Epithelial cell of prostate (primary cell): ENCODE results near the gene SIPA1.
"Not testable (repeated sequence)": the region's sequence is repeated elsewhere in the genome, so short reads cannot be mapped to it uniquely, and the experiment has no call there.

Source experiments
- DNase-seq: peaks from one replicate; pipeline ENCODE4 v3.0.0-alpha.2; 2011; ENCODE audit warnings: low read depth, low spot score
- H3K27ac ChIP-seq: fragments of 450-650 bp; 2 replicates; pipeline ENCODE4 v1.5.1; 2017; ENCODE audit warnings: mild to moderate bottlenecking

SIPA1 gene

DNA sequence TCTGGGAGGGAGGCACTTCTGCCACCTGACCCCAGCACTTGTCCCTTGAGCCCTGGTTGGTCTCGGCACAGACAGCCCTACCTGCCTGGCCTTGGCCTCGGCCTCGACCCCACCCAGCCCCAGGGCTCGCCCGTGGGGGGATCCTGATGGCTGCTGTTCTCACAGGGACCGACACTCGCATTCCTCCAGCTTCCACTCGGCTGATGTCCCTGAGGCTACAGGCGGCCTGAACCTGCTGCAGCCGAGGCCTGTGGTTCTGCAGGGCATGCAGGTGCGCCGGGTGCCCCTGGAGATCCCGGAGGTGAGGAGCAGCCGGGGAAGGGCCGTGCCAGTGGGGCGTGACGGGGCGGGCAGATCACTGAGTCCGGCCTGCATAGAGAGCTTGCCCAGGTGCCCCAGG, 17.2 kb upstream of the SIPA1 start:
- no peak overlapping the region for H3K27ac ChIP-seq
- DNase-seq = no peak

DNA sequence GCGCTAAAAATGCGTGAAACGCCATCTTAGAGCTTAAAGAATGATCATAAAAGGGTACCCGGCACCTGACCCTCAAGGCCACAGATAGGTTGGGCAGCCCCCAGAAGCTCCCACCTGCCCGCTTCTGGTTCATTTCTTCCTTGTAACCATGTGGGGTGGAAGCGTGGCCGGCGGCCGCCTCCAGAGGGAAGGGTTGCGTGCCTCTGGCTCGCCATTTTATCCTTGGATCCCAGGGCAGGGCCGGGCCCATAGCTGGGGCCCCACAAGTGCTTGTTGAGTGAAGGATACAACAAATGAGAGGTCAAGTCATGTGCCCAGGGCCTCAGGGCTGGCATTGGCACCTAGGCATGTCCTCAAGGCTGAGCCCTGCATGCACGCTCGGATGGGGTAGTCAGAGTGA, 16.4 kb upstream of the SIPA1 start:
- DNase-seq = no peak

DNA sequence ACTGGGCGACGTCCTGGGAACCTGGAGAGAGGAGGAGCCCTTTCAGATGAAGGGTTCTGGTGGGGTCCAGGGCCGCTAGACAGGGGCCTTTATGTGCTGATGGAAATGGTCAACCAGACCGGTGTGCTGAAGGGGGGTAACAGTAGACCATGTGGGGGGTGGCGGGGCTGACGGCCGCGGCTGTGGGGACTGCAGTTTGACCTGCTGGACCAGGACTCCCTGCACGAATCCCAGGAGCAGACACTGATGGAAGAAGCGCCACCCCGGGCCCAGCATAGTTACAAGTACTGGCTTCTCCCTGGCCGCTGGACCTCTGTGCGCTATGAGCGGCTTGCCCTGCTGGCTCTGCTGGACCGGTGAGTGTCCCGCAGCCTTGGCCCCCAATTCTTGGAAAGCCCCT, 15.9 kb upstream of the SIPA1 start:
- no peak for DNase-seq
- no peak overlapping the region for H3K27ac ChIP-seq

More for the DNA sequence above, 16.4 kb upstream of the SIPA1 start:
- no peak overlapping the region for H3K27ac ChIP-seq

DNA sequence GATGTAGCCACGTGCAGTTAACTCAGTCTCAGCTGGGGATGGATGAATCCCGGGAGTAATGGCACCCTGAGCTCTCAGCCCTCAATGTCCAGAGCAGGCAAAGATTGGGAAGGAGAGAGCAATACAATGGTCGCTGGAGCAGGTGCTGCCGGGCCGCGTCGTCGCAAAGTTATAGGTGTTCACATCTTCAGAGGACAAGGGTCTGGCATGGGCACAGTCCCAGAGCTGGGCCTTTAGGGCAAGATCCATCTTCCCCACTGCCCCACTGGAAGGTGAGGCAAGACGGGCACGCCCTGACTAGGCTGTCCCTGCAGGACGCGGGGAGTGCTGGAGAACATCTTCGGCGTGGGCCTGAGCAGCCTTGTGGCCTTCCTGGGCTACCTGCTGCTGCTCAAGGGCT, 14.7 kb upstream of the SIPA1 start:
- DNase-seq = no peak
- H3K27ac ChIP-seq = no peak overlapping the region

DNA sequence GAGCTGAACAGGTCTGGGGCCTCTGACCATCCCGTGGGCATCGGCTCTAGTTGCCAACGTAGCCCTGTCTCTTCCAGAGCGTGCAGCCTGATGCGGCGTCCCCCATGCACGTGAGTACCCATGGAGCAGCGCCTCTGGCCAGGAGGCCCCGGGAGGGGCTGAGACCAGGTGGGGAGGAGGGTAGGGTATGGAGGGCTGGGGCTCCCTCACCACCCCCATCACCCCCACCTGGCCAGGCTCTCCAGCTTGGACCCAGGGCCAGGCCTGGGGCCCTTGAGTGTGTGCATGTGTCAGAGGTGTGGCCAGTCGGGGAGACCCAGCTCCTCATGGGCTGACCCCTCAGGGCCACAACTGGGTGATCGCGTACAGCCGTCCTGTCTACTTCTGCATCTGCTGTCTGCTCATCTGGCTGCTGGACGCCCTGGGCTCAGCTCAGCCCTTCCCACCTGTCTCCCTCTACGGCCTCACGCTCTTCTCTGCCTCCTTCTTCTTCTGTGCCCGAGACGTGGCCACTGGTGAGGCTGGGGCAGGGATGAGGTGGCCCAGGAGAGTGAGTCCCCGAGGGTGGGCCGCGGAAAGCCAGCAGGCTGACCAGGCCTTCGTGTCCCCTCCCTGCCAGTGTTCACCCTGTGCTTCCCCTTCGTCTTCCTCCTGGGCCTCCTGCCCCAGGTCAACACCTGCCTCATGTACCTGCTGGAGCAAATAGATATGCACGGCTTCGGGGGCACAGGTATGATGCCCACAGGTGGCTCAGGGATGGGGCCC, 13.9 kb upstream of the SIPA1 start:
- DNase-seq = no peak
- H3K27ac ChIP-seq = no peak overlapping the region

DNA sequence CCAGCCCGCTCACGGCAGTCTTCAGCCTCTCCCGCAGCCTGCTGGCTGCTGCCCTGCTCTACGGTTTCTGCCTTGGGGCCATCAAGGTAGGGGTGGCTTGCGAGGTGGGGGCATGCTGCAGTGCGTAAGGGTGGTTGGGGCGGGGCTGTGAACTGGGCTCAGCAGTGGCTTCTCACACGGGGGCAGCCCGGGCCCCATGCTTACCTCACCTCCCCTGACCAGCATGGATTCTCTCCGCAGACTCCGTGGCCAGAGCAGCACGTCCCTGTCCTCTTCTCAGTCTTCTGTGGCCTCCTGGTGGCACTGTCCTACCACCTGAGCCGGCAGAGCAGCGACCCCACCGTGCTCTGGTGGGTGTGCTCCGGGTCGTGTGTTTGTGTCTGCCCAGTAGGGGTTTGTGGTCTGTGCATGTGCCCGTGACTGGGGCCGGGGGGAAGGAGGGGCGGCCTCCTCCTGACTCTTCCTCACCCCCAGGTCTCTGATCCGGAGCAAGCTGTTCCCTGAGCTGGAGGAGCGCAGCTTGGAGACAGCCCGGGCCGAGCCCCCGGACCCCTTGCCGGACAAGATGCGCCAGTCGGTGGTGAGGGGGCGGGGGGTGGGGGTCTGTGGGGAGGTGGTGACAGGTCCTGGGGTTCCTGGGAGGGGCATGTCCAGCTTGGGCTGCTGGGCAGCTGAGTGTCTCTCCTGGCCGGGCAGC, 12.8 kb upstream of the SIPA1 start:
- H3K27ac ChIP-seq = no peak overlapping the region
- DNase-seq = no peak

DNA sequence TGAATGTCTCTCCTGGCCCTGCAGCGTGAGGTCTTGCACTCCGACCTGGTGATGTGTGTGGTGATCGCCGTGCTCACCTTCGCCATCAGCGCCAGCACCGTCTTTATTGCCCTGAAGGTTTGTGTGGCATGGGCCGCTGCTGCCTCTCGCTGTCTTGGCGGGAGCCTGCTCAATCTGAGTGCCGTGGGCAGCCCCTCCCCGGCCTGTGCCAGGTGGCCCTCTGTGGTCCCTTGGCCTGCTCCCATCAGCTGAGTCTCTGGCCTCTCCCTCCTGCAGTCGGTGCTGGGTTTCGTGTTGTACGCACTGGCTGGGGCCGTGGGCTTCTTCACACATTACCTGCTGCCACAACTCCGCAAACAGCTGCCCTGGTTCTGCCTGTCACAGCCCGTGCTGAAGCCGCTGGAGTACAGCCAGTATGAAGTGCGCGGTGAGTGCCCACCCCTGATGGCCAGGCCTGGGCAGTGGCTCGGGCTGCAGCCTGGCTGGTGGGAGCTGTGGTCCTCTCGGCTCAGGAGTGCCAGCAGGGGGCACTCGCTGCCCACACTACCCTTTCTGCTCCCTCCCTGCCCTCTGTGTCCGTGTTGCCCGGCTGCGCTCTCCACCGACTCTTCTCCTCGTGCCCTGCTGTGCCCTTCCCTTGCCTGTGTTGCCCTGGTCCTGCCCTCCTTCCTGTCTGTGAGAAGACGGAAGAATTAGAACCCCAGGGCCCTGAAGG, 12.1 kb upstream of the SIPA1 start:
- no peak overlapping the region for H3K27ac ChIP-seq
- no peak for DNase-seq

DNA sequence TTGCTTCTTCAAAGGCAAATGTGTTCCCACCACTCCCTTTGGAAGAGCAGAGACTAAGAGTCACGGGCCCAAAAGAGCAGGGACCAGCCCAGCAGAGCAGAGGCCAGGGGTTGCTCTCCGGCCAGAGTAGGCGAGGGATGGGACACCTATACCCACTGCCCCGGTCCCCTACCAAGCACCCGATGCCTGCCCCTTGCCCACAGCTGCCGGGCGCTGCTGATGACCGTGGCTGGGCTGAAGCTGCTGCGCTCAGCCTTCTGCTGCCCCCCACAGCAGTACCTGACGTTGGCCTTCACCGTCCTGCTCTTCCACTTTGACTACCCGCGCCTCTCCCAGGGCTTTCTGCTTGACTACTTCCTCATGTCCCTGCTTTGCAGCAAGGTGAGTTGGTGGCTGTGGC, 10.7 kb upstream of the SIPA1 start:
- H3K27ac ChIP-seq = no peak overlapping the region
- no peak for DNase-seq

DNA sequence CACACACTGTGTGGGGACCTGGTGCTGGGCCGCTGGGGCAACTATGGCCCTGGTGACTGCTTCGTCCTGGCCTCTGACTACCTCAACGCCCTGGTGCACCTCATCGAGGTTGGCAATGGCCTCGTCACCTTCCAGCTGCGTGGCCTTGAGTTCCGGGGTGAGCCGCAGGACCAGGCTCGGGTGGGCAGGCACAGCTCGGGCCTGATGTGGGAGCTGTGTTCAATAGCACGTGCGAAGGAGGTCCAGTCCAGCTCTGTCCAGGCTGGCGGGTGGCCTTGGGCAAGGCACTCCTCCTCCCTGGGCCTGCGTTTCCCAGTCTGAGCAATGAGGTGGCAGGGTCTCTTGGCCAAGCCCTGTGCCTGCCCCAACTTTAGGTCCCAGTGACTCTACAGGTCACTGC, 8.3 kb upstream of the SIPA1 start:
- DNase-seq = no peak

DNA sequence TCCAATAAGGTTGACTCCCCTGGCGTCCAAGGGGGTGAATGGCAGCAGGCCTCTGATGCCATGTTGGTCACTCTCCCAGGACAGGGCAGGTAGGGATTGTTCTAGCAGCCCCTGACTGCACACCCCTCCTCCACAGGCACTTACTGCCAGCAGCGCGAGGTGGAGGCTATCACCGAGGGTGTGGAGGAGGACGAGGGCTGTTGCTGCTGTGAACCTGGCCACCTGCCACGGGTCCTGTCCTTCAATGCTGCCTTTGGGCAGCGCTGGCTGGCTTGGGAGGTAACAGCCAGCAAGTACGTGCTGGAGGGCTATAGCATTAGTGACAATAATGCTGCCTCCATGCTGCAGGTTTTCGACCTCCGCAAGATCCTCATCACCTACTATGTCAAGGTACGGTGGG, 7.7 kb upstream of the SIPA1 start:
- H3K27ac ChIP-seq = no peak overlapping the region
- DNase-seq = no peak

More for the DNA sequence above, 8.3 kb upstream of the SIPA1 start:
- no peak overlapping the region for H3K27ac ChIP-seq

DNA sequence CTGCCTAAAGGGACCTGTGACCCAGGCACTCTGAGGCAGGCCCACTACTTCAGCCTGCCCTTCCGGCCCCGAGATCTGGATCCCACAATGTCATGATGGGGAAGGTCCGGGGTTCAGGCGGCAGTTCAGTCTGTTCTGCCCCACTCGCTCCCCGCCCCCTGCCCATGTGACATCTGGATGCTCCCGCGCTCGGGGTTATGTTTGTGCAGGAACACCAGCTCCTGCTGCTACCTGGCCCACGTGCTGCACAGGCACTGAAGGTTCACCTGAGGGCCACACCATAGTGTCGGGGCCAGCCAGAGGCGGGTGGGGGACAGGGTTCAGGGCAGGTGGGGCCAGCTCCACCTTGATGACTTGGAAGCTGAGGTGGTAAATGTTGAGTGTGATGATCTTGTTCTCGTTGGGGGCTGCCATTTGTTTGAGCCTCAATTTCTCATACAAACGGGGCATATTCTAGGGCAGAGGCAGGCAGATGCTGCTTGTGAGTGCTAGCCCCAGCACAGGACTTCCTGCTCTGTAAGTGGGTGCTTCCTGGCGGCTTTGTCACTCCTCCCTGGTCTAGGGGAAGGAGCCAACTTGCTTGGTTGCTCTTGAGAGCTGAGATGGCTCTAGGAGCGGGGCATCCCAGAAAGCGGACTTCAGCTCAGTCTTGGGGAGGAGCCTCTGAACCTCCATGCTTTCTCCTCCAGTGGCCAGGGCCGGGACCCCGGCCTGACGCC, 4.4 kb upstream of the SIPA1 start:
- H3K27ac ChIP-seq = no peak overlapping the region
- DNase-seq = no peak

DNA sequence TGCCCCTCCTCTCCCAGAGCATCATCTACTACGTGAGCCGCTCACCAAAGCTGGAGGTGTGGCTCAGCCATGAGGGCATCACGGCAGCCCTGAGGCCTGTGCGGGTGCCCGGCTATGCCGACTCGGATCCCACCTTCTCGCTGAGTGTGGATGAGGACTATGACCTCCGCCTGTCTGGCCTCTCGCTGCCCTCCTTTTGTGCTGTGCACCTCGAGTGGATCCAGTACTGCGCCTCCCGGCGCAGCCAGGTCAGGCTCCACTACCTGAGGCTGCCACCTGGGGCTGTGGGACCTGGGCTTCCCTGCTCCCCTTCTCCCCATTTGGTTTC, 3.8 kb upstream of the SIPA1 start:
- H3K27ac ChIP-seq = no peak overlapping the region

DNA sequence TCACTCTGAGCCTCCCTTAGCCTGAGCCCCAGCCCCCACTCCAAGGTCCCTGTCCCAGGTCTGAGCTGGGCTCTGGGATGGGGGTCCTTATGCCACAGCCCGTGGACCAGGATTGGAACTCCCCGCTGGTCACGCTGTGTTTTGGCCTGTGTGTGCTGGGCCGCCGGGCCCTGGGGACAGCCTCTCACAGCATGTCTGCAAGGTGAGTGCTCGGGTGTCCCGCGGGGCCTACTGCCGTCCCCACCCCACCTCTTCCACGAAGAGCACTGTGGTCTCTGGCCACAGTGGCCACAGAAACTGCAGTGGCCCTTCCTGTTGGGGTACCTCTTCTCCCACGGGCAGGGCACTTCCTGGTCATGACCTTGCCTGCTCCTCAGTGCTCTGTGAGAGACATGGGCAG, 3.5 kb upstream of the SIPA1 start:
- no peak for DNase-seq
- no peak overlapping the region for H3K27ac ChIP-seq

More for the DNA sequence above, 3.8 kb upstream of the SIPA1 start:
- DNase-seq = no peak

DNA sequence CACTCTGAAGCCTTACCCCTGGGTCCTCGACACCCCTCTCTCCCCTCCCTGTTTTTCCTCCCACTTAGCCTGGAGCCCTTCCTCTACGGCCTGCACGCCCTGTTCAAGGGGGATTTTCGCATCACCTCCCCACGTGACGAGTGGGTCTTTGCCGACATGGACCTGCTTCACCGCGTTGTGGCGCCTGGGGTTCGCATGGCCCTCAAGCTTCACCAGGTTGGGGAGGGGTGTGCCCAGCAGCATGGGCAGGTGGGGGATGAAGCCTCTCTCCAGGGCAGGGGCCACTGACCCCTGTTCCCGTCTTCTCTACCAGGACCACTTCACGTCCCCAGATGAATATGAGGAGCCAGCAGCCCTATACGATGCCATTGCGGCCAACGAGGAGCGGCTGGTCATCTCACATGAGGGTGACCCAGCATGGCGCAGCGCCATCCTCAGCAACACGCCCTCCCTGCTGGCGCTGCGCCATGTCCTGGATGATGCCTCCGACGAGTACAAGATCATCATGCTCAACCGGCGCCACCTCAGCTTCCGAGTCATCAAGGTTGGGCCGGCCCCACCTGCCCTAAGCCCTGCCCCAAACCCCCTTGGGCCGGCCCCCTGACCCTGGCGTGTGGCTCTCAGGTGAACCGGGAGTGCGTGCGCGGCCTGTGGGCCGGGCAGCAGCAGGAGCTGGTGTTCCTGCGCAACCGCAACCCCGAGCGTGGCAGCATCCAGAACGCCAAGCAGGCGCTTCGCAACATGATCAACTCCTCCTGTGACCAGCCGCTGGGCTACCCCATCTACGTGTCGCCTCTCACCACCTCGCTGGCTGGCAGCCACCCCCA, 2.8 kb upstream of the SIPA1 start:
- no peak overlapping the region for H3K27ac ChIP-seq
- no peak for DNase-seq

DNA sequence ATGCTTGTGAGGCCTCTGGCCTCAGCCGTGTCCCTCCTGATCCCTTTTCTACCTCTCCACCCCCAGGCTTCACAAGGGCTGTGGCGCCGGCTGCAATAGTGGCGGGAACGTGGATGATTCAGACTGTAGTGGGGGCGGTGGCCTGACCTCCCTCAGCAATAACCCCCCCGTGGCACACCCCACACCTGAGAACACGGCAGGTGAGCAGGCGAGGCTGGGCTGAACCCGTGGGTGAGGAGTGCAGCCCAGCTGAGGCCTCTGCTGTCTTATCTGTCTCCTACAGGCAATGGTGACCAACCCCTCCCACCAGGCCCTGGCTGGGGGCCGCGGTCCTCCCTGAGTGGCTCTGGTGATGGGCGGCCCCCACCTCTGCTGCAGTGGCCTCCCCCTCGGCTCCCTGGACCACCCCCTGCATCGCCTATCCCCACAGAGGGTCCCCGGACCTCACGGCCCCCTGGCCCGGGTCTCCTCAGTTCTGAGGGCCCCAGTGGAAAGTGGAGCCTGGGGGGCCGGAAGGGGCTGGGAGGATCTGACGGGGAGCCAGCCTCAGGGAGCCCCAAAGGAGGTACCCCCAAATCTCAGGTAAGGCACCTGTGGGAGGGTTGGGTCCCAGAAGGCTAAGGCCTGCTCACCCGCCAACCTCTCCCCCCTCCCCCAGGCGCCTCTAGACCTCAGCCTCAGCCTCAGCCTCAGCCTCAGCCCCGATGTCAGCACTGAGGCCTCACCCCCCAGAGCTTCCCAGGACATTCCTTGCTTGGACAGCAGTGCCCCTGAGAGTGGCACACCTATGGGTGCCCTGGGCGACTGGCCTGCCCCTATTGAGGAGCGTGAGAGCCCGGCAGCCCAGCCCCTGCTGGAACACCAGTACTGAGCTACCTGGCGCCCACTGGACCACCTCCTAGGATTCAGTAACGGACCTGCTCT, 1.5 kb upstream of the SIPA1 start:
- H3K27ac ChIP-seq = no peak overlapping the region

DNA sequence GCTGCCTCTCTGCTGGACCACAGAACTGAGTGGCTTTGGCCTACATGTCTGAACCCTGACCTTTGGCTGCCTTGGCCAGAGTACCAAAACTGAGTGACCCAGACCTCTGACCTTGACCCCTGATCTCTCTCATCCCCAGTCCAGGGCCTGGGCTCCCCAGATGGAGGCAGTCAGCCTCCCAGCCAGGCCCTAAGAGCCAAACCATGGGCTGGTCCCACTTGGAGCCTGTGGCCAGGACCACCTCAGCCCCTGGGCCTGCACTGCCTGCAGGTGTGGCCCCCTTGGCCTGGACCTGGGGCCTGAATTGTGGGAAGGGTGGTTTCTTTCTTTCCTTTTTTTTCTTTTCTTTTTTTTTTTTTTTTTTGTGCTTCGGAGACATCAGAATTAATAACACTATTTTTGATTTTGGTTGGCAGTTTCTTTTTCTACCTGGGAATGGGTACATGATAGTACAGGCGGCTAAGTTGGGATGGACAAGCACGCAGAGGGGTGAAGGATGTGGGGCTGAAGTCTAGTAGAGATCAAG, 806 bp upstream of the SIPA1 start:
- no peak for DNase-seq
- no peak overlapping the region for H3K27ac ChIP-seq

More for the DNA sequence above, 1.5 kb upstream of the SIPA1 start:
- no peak for DNase-seq

DNA sequence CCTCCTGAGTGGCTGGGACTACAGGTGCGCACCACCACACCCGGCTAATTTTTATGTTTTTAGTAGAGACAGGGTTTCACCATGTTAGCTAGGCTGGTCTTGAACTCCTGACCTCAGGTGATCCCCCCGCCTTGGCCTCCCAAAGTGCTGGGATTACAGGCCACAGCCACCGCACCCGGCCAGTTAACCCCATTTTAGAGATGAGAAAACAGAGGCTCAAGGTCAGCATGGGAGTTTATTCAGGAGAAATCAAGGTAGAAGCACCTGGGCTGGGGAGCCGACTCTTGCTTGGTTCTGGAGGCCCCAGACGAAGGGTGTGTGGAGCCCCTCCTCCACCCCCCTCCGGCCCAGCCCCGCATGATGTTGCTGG, 1.3 kb downstream of the SIPA1 start:
- not testable (repeated sequence) for H3K27ac ChIP-seq, DNase-seq

DNA sequence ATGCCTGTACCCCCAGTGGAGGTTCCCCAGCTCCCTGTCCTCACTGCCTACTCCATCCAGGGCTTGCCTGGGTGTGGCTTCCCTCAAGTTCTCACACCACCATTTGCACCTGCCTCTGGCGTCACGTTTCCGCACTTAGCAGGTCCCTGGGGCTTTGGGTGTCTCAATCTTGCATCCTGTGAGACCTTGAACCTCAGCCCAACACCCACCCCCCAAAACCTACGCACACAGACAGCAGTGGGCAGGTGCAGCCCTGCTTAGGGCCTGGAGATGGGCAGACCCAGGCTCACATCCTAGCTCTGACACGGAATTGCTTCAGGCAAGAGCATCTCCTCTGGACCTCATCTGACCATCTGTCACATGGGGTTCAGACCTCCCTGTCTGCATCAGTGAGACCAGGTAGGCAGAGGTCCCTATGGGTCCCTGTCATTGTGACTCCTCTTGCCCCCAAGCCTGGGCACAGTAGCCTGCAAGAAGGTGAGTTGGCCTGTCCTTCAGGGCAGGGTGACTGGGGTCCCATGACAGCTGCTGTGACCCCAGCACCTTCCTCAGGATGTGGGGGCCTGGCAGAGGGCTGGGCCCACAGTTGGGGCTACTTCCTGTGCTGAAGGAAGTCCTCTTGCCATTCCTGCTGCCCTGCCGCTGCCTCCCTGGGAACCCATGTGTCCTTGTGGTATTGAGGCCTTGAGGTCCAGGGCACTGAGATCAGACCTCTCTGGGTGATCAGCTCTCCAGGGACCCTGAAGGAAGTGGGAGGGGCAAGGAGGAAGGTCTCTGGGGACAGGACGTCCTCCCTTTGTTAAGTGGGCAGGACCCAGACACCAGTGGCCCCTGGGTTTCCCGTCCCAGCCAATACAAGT, 2.0 kb downstream of the SIPA1 start:
- no peak overlapping the region for H3K27ac ChIP-seq
- no peak for DNase-seq
